CD14-positive monocyte (primary cell): ENCODE results near the gene SCAMP4. TPM values are rescaled to one million over a fixed set of nuclear protein-coding genes. Genes with fewer than 3 reads are reported as not detected.

Source experiments
- DNase-seq, 3 donors: peaks; one replicate each; pipeline ENCODE4 v3.0.0-alpha.2; 2011 to 2022
- H2AFZ ChIP-seq: 2 replicates; pipeline ENCODE4 v1.6.0; 2012; ENCODE audit warnings: mild to moderate bottlenecking, low read depth, low read length, inconsistent platforms; ENCODE audit not compliant: insufficient read depth, poor library complexity, severe bottlenecking
- H3K27ac ChIP-seq, 2 donors: 1 replicate in 1 of 2; 2 replicates in 1 of 2; pipeline ENCODE4 v1.5.1; 2012 to 2013; ENCODE audit warnings: low read length in 2 of 2, control low read depth in 1 of 2, inconsistent platforms in 1 of 2, low read depth in 1 of 2, mild to moderate bottlenecking in 1 of 2
- H3K27me3 ChIP-seq, 2 donors: one replicate each; pipeline versions ENCODE4 v1.6.0 to v1.6.1; 2011 to 2013; ENCODE audit warnings: low read length in 2 of 2; ENCODE audit not compliant: control insufficient read depth in 2 of 2, insufficient read depth in 2 of 2
- H3K36me3 ChIP-seq, 2 donors: replicated peaks in 1 of 2; 1 replicate in 1 of 2; 2 replicates in 1 of 2; pipeline versions ENCODE4 v1.5.1 to v1.6.1; 2012 to 2013; ENCODE audit warnings: low read length in 2 of 2, control low read depth in 1 of 2, inconsistent platforms in 1 of 2, mild to moderate bottlenecking in 1 of 2; ENCODE audit not compliant: insufficient read depth in 2 of 2, control insufficient read depth in 1 of 2
- H3K4me1 ChIP-seq, 2 donors: 1 replicate in 1 of 2; 2 replicates in 1 of 2; pipeline versions ENCODE4 v1.5.1 to v1.6.1; 2012 to 2013; ENCODE audit warnings: low read length in 2 of 2, control low read depth in 1 of 2, inconsistent platforms in 1 of 2, mild to moderate bottlenecking in 1 of 2, moderate library complexity in 1 of 2; ENCODE audit not compliant: insufficient read depth in 2 of 2, control insufficient read depth in 1 of 2
- H3K4me2 ChIP-seq: replicated peaks from 2 replicates; pipeline ENCODE3; 2012; ENCODE audit warnings: low read length, moderate library complexity, mild to moderate bottlenecking; ENCODE audit not compliant: poor library complexity, severe bottlenecking; ENCODE audit errors: extremely low read depth
- H3K4me3 ChIP-seq, 3 experiments: fragments of 200-600 bp in 1 of 3; sonication (generic) in 1 of 3; replicated peaks in 1 of 3; 1 replicate in 2 of 3; 2 replicates in 1 of 3; pipeline ENCODE4 v1.5.1; 2011 to 2013; ENCODE audit warnings: low read length in 3 of 3, mild to moderate bottlenecking in 3 of 3, control low read depth in 2 of 3, low read depth in 2 of 3, inconsistent platforms in 1 of 3, moderate library complexity in 1 of 3
- H3K79me2 ChIP-seq: 2 replicates; pipeline ENCODE4 v1.6.0; 2012; ENCODE audit warnings: mild to moderate bottlenecking, control low read depth, inconsistent platforms, low read length, moderate library complexity; ENCODE audit not compliant: insufficient read depth
- H3K9ac ChIP-seq: 2 replicates; pipeline ENCODE4 v1.6.0; 2017; ENCODE audit warnings: low read length, mild to moderate bottlenecking; ENCODE audit not compliant: insufficient read depth, poor library complexity, severe bottlenecking
- H3K9me3 ChIP-seq, 2 donors: replicated peaks in 1 of 2; 1 replicate in 1 of 2; 2 replicates in 1 of 2; pipeline versions ENCODE4 v1.5.1 to v1.6.1; 2012 to 2013; ENCODE audit warnings: low read length in 2 of 2, control low read depth in 1 of 2; ENCODE audit not compliant: control insufficient read depth in 1 of 2, insufficient read depth in 1 of 2
- H4K20me1 ChIP-seq: 2 replicates; pipeline ENCODE4 v1.6.0; 2012; ENCODE audit warnings: mild to moderate bottlenecking, low read length, control low read depth, moderate library complexity; ENCODE audit not compliant: insufficient read depth
- H3K27ac Mint-ChIP-seq, 7 donors: one replicate each; pipeline ENCODE4 v1.8.0; 2020; ENCODE audit warnings: mild to moderate bottlenecking in 7 of 7, mixed read lengths in 7 of 7, moderate library complexity in 6 of 7, inconsistent platforms in 2 of 7
- H3K27me3 Mint-ChIP-seq, 3 donors: one replicate each; pipeline ENCODE4 v1.8.0; 2021 to 2022; ENCODE audit warnings: low read depth in 3 of 3, mild to moderate bottlenecking in 3 of 3, mixed read lengths in 3 of 3, moderate library complexity in 3 of 3, inconsistent platforms in 1 of 3
- H3K36me3 Mint-ChIP-seq, 2 donors: one replicate each; pipeline ENCODE4 v1.8.0; 2020; ENCODE audit warnings: mixed read lengths in 2 of 2, inconsistent platforms in 1 of 2, mild to moderate bottlenecking in 1 of 2
- H3K4me1 Mint-ChIP-seq: one replicate; pipeline ENCODE4 v1.8.0; 2020; ENCODE audit warnings: mild to moderate bottlenecking, mixed read lengths
- H3K4me3 Mint-ChIP-seq, 2 donors: one replicate each; pipeline ENCODE4 v1.8.0; 2020; ENCODE audit warnings: mild to moderate bottlenecking in 2 of 2, mixed read lengths in 2 of 2, moderate library complexity in 1 of 2
- H3K9me3 Mint-ChIP-seq, 7 donors: one replicate each; pipeline ENCODE4 v1.8.0; 2020 to 2022; ENCODE audit warnings: mixed read lengths in 7 of 7, mild to moderate bottlenecking in 6 of 7, moderate library complexity in 6 of 7, inconsistent platforms in 2 of 7
- CTCF ChIP-seq: fragments of 200-600 bp; IDR thresholded peaks from one replicate; pipeline ENCODE4 v1.8.0; 2022; ENCODE audit warnings: antibody characterized with exemption, mild to moderate bottlenecking
- WGBS: methylation state at CpG from one replicate; pipeline ENCODE4 v1.1.5; 2013; ENCODE audit warnings: missing lambda C conversion rate; ENCODE audit not compliant: insufficient coverage; 5-methylcytosine and 5-hydroxymethylcytosine counted together
- intact Hi-C, 2 donors: fragments of 100-400 bp; cut with micrococcal nuclease; formaldehyde crosslinking; loops; one replicate each; pipeline versions ENCODE4 v1.15.0 to v1.15.1; 2023
- polyA plus RNA-seq, 3 donors: library from polyadenylated mRNA; depleted of rRNA in 1 of 3; unstranded in 2 of 3; stranded (reverse) in 1 of 3; fragments of 300-500 nt in 2 of 3; fragments of >200 nt in 1 of 3; fragmentation: Illumina TruSeq in 2 of 3; gene quantifications; 1 replicate in 2 of 3; 2 replicates in 1 of 3; pipeline ENCODE4 v1.2.3, GENCODE V29; 2012 to 2021

Gene SCAMP4
- polyA plus RNA-seq, 3 donors, result 11.9 to 39.4 (median 15.4) TPM

- peaks cover 4 to 15% (median 10%) of the 10 kb centered on the region in 3 donors for H3K27me3 Mint-ChIP-seq
- Histone ChIP-seq H3K79me2 (peaks cover 2% of the 10 kb centered on the region), H3K4me1 (peaks cover 9 to 24% of the 10 kb centered on the region in 2 donors), H2AFZ (no peak overlapping the region), H3K9ac (no peak overlapping the region), H3K4me3 (no peak overlapping the region), H3K27ac (no peak overlapping the region), H3K4me2 (no peak overlapping the region), H3K27me3 (peaks cover 0 to 4% of the 10 kb centered on the region in 2 donors), H3K36me3 (no peaks in the 10 kb centered on the region), H4K20me1 (no peaks in the 10 kb centered on the region), H3K9me3 (peaks cover 0 to 21% of the 10 kb centered on the region in 2 donors)
- no peak for TF ChIP-seq CTCF
- peaks cover 26% of the 10 kb centered on the region for H3K4me1 Mint-ChIP-seq
- H3K27ac Mint-ChIP-seq, result peak overlapping the region in 5 of 7 donors; percentile 0 to 72 (median 19)
- no peak for DNase-seq
- no peak overlapping the region for H3K4me3 Mint-ChIP-seq
- WGBS, result 98% methylated on average over 3 of the region's 3 CpGs
- H3K36me3 Mint-ChIP-seq, result peaks cover 0 to 4% of the 10 kb centered on the region in 2 donors
- peaks cover 9 to 17% (median 15%) of the 10 kb centered on the region in 7 donors for H3K9me3 Mint-ChIP-seq
- intact Hi-C loops, result no loop called here
These were observed 31.2 kb downstream of the SCAMP4 start for GRCh38 chr19:1936430-1936829.

GRCh38 chr19:1936916-1937610, 31.9 kb downstream of the SCAMP4 start:
- no peak for TF ChIP-seq CTCF
- Histone ChIP-seq H3K4me3 (no peak overlapping the region), H4K20me1 (peaks cover under 1% of the 10 kb centered on the region), H3K4me2 (no peak overlapping the region), H3K9me3 (peaks cover 0 to 15% of the 10 kb centered on the region in 2 donors), H3K27ac (no peak overlapping the region), H3K36me3 (no peaks in the 10 kb centered on the region), H2AFZ (no peak overlapping the region), H3K79me2 (peaks cover 8% of the 10 kb centered on the region), H3K27me3 (no peaks in the 10 kb centered on the region), H3K4me1 (peaks cover 9 to 24% of the 10 kb centered on the region in 2 donors), H3K9ac (no peak overlapping the region)
- WGBS, result 97% methylated on average over 14 of the region's 24 CpGs
- intact Hi-C loops, result no loop called here
- Mint-ChIP-seq H3K9me3 (peaks cover 7 to 12% (median 10%) of the 10 kb centered on the region in 7 donors), H3K4me3 (no peak overlapping the region), H3K27me3 (peaks cover 4 to 11% (median 9%) of the 10 kb centered on the region in 3 donors), H3K36me3 (peaks cover 0 to 4% of the 10 kb centered on the region in 2 donors), H3K27ac (peak overlapping the region in 5 of 7 donors; percentile 0 to 68 (median 6)), H3K4me1 (peaks cover 26% of the 10 kb centered on the region)
- no peak for DNase-seq
